ENCODE results near the gene MTF1. TPM values are rescaled to one million over a fixed set of nuclear protein-coding genes. Genes with fewer than 3 reads are reported as not detected.
A peak's percentile ranks its signal among the peaks of the same experiment; 100 is the strongest.

The MTF1 gene
- total RNA-seq, 2 experiments from 2014 or later, result 22.4 to 27.7 TPM

- ATAC-seq (peak; percentile 63), DNase-seq (peak; percentile 33)
- H3K9me3 Mint-ChIP-seq (ENCODE audit: insufficient read depth), result no peaks in the 10 kb centered on the region
- peaks cover 37% of the 10 kb centered on the region for H3K36me3 Mint-ChIP-seq (ENCODE audit: low read depth)
- CTCF ChIA-PET, result interaction anchor here (0.7 to 3.1 kb wide), 10 partner anchors 14 to 205 kb away, joined by 3 to 44 read pairs (median 3); partner anchors contain the start of genes MTF1 and SF3A3
- peak overlapping the region; percentile 91 for H3K4me3 Mint-ChIP-seq
- POLR2A ChIA-PET, result interaction anchor here (0.9 to 2.9 kb wide), 12 partner anchors 9 to 333 kb away, joined by 3 to 19 read pairs (median 4); partner anchors contain the start of genes CDCA8, MEAF6 and MTF1
- peaks cover 34% of the 10 kb centered on the region for H3K4me1 Mint-ChIP-seq (ENCODE audit: low read depth)
- no peaks in the 10 kb centered on the region for H3K27me3 Mint-ChIP-seq (ENCODE audit: low read depth)
- H3K27ac Mint-ChIP-seq, result peak overlapping the region; percentile 98
Observed at GRCh38 chr1:37808369-37809319, 50.7 kb downstream of the MTF1 start.

GRCh38 chr1:37807555-37808368 lies 51.6 kb downstream of the MTF1 start, which contains the start of the genes C1orf122 and YRDC:
TSS of gene C1orf122 (plus strand) at chr1:37807790. CDS start at chr1:37808405, 615 bp downstream.
TSS of gene YRDC (minus strand) at chr1:37808208. CDS start at chr1:37808180, 28 bp downstream.
- no peaks in the 10 kb centered on the region for H3K9me3 Mint-ChIP-seq (ENCODE audit: insufficient read depth)
- peaks cover 34% of the 10 kb centered on the region for H3K4me1 Mint-ChIP-seq (ENCODE audit: low read depth)
- ATAC-seq (peak; percentile 91), DNase-seq (peak; percentile 95)
- H3K4me3 Mint-ChIP-seq, result peak within 1 kb of the TSS; percentile 91
- CTCF ChIA-PET, result interaction anchor here (0.7 to 3.1 kb wide), 10 partner anchors 15 to 204 kb away, joined by 3 to 44 read pairs (median 3); partner anchors contain the start of genes MTF1 and SF3A3
- H3K36me3 Mint-ChIP-seq (ENCODE audit: low read depth), result peaks cover 43% of the 10 kb centered on the region
- peak within 1 kb of the TSS; percentile 98 for H3K27ac Mint-ChIP-seq
- no peaks in the 10 kb centered on the region for H3K27me3 Mint-ChIP-seq (ENCODE audit: low read depth)
- POLR2A ChIA-PET, result interaction anchor here (0.6 to 2.9 kb wide), 17 partner anchors 10 to 293 kb away, joined by 3 to 19 read pairs (median 4); partner anchors contain the start of genes CDCA8, MEAF6 and MTF1

DNA sequence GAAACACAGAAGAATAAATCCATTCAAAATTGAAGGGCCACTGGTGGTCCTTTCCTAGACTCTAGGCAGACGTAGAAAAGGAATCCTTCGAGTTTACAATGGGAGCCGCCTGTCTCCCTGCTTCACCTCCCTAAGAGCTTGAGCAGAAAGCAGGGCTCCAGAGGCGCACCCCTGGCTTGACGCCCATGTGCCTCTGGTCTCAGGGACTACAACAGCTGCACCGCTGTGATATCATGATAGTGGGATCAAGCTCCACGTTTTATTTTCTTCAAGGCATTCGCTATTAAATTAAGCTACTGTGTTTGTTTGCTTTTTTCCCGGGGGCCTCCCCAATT lies 52.2 kb downstream of the MTF1 start:
- ChIA-PET POLR2A (interaction anchor here (0.6 to 2.9 kb wide), 10 partner anchors 10 to 238 kb away, joined by 3 to 19 read pairs (median 4); partner anchors contain the start of genes CDCA8 and MTF1), CTCF (interaction anchor here (0.8 to 3.1 kb wide), 2 partner anchors 53 to 116 kb away, joined by 3 to 44 read pairs; partner anchors contain the start of gene MTF1)
- peak overlapping the region; percentile 90 for H3K27ac Mint-ChIP-seq
- peak overlapping the region; percentile 84 for H3K4me3 Mint-ChIP-seq
- H3K4me1 Mint-ChIP-seq (ENCODE audit: low read depth), result peaks cover 34% of the 10 kb centered on the region
- H3K36me3 Mint-ChIP-seq (ENCODE audit: low read depth), result peaks cover 49% of the 10 kb centered on the region
- no peaks in the 10 kb centered on the region for H3K27me3 Mint-ChIP-seq (ENCODE audit: low read depth)
- ATAC-seq, result no peak
- no peaks in the 10 kb centered on the region for H3K9me3 Mint-ChIP-seq (ENCODE audit: insufficient read depth)
- no peak for DNase-seq

GRCh38 chr1:37802439-37802838 lies 57.0 kb downstream of the MTF1 start:
- H3K27ac Mint-ChIP-seq, result no peak overlapping the region
- no peak for ATAC-seq
- ChIA-PET POLR2A (no interaction called here), CTCF (interaction anchor here (1.1 kb wide), 1 partner anchor 21 kb away, joined by 3 read pairs; no protein-coding TSS in a partner anchor)
- no peak for DNase-seq
- H3K27me3 Mint-ChIP-seq (ENCODE audit: low read depth), result no peaks in the 10 kb centered on the region
- H3K4me1 Mint-ChIP-seq (ENCODE audit: low read depth), result peaks cover 18% of the 10 kb centered on the region
- no peak overlapping the region for H3K4me3 Mint-ChIP-seq
- no peaks in the 10 kb centered on the region for H3K9me3 Mint-ChIP-seq (ENCODE audit: insufficient read depth)
- peaks cover 63% of the 10 kb centered on the region for H3K36me3 Mint-ChIP-seq (ENCODE audit: low read depth)

DNA sequence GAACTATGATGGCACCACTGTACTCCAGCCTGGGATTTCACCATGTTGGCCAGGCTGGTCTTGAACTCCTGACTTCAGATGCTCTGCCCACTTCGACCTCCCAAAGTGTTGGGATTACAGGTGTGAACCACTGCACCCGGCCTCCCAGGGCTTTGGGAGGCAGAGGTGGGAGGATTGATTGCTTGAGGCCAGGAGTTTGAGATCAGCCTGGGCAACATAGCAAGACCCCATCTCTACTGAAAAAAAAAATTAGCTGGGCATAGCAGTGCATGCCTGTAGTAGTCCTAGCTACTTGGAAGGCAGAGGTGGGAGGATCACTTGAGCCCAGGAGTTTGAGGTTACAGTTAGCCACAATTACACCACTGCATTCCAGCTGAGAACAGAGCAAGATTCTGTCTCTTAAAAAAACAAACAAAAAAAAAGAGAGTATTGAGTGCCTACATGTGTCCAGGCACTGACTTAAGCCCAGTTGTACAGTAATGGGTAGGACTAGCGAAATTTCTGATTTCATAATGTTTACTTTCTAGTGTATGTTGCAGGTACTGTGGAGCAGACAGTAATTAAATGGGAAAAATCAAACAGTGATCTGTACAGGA lies 61.5 kb downstream of the MTF1 start:
- H3K36me3 Mint-ChIP-seq (ENCODE audit: low read depth), result peaks cover 23% of the 10 kb centered on the region
- ChIA-PET POLR2A (interaction anchor here (1.0 kb wide), 1 partner anchor 10 kb away, joined by 4 read pairs; the partner anchor contains the start of genes C1orf122 and YRDC), CTCF (no interaction called here)
- no peaks in the 10 kb centered on the region for H3K9me3 Mint-ChIP-seq (ENCODE audit: insufficient read depth)
- DNase-seq (no peak), ATAC-seq (no peak)
- H3K27ac Mint-ChIP-seq, result no peak overlapping the region
- no peak overlapping the region for H3K4me3 Mint-ChIP-seq
- peaks cover 23% of the 10 kb centered on the region for H3K4me1 Mint-ChIP-seq (ENCODE audit: low read depth)
- H3K27me3 Mint-ChIP-seq (ENCODE audit: low read depth), result peaks cover 12% of the 10 kb centered on the region

DNA sequence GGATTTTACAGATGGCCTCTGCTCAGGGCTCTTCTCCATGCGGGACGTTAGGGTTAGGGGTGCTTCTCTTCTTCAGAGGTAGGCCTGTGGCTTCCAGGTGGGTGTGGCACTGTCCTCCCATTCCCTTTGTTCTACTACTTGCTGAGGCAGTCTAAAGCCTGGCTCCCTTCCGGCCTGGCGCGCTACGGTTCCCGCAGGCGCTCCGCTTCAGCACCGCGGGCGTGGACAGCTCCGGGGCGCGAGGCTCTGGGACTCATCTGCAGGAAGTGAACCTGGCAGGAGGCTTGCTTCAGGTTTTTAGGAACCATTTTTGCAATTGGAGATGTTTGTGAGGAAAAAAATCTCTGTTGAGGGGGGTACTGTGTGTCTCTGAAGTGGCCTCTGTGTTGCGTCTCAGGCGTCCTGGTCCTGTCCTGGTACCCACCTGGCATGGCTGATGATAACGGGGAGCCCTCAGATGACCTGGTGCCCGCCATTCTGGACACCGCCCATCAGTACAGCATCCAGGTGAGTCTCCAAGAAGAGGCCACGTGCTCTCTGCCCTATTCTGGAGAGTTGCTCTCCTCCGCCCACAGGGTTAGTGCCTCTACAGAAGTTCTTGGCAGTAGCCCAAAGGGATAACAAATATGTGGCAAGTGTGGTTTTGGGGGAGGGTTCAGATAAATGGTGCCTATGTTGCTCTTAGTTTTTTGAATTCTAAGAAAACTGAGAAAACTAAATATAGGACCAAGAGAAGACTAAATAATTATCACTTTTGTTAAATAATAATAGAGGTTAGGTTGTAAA lies 63.9 kb downstream of the MTF1 start:
- peak; percentile 43 for ATAC-seq
- POLR2A ChIA-PET, result no interaction called here
- H3K27ac Mint-ChIP-seq, result no peak overlapping the region

DNA sequence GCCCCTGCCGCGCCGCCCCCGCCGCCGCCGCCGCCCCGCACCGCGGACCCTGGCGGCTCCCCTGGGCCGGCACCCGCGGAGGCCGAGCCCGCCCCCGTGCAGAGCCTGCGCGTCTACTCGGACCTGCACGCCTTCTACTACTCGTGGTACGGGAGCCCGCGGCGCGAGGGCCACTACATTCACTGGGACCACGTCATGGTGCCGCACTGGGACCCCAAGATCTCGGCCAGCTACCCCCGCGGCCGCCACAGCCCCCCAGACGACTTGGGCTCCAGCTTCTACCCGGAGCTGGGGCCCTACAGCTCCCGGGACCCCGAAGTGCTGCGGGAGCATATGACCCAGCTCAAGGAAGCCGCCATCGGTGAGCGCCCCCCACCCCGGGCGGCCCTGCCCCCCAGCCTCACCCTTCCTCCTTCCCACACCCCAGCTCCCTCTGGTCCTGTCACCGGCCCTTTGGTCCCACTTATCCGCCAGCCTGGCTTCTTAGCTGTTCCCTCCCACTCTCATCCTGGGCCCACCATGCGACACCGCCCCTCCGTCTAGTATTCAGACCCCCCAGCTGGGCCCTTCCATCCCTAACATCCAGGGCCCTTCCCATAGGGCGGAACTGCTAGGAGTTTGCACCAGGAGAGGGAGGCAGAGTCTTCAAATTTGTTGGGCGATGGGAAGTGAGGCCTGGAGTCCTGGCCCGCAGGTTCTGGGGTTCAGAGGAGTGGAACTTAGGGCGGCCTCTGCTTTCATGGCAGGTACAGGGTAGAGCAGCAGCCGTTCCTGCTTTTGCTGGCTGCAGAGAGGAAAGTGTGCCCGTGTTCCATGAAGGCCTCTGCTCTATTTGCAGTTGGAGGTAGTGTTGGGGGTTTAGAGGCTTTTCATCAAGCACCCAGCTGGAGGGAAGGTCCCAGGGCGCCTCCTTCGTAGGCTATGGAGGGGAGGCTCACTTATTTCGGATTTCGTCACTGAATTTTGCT lies 64.7 kb downstream of the MTF1 start:
- peaks cover 28% of the 10 kb centered on the region for H3K27me3 Mint-ChIP-seq (ENCODE audit: low read depth)
- ATAC-seq (peak; percentile 32), DNase-seq (no peak)
- CTCF ChIA-PET, result no interaction called here
- peaks cover 23% of the 10 kb centered on the region for H3K4me1 Mint-ChIP-seq (ENCODE audit: low read depth)
- H3K9me3 Mint-ChIP-seq (ENCODE audit: insufficient read depth), result no peaks in the 10 kb centered on the region
- no peak overlapping the region for H3K27ac Mint-ChIP-seq
- peak overlapping the region; percentile 65 for H3K4me3 Mint-ChIP-seq
- H3K36me3 Mint-ChIP-seq (ENCODE audit: low read depth), result peaks cover 3% of the 10 kb centered on the region
- POLR2A ChIA-PET, result no interaction called here

More for the DNA sequence above, 63.9 kb downstream of the MTF1 start:
- peak overlapping the region; percentile 54 for H3K4me3 Mint-ChIP-seq
- peaks cover 23% of the 10 kb centered on the region for H3K4me1 Mint-ChIP-seq (ENCODE audit: low read depth)
- peaks cover 9% of the 10 kb centered on the region for H3K36me3 Mint-ChIP-seq (ENCODE audit: low read depth)
- CTCF ChIA-PET, result no interaction called here
- H3K9me3 Mint-ChIP-seq (ENCODE audit: insufficient read depth), result no peaks in the 10 kb centered on the region
- H3K27me3 Mint-ChIP-seq (ENCODE audit: low read depth), result peaks cover 28% of the 10 kb centered on the region
- DNase-seq, result peak; percentile 66

- peaks cover 23% of the 10 kb centered on the region for H3K4me1 Mint-ChIP-seq (ENCODE audit: low read depth)
- no peaks in the 10 kb centered on the region for H3K36me3 Mint-ChIP-seq (ENCODE audit: low read depth)
- no peaks in the 10 kb centered on the region for H3K9me3 Mint-ChIP-seq (ENCODE audit: insufficient read depth)
- ChIA-PET POLR2A (no interaction called here), CTCF (no interaction called here)
- H3K27me3 Mint-ChIP-seq (ENCODE audit: low read depth), result peaks cover 28% of the 10 kb centered on the region
- DNase-seq (peak; percentile 36), ATAC-seq (peak; percentile 86)
- no peak within 1 kb of the TSS for H3K27ac Mint-ChIP-seq
- peak within 1 kb of the TSS; percentile 65 for H3K4me3 Mint-ChIP-seq
Observed at GRCh38 chr1:37793773-37794371, 65.5 kb downstream of the MTF1 start, which contains the start of gene MANEAL. TSS of gene MANEAL (plus strand) at chr1:37793847. CDS start at chr1:37794183, 336 bp downstream.

- H3K36me3 Mint-ChIP-seq (ENCODE audit: low read depth), result no peaks in the 10 kb centered on the region
- H3K9me3 Mint-ChIP-seq (ENCODE audit: insufficient read depth), result no peaks in the 10 kb centered on the region
- H3K27me3 Mint-ChIP-seq (ENCODE audit: low read depth), result peaks cover 30% of the 10 kb centered on the region
- peak overlapping the region; percentile 15 for H3K4me3 Mint-ChIP-seq
- no peak overlapping the region for H3K27ac Mint-ChIP-seq
- H3K4me1 Mint-ChIP-seq (ENCODE audit: low read depth), result peaks cover 23% of the 10 kb centered on the region
- ATAC-seq, result no peak
- POLR2A ChIA-PET, result no interaction called here
- DNase-seq, result no peak
- CTCF ChIA-PET, result no interaction called here
Observed at GRCh38 chr1:37792943-37793686, 66.3 kb downstream of the MTF1 start.
